HL-60 (cell line): ENCODE results near the gene LRRIQ4.

Experiments
- CTCF ChIP-seq: IDR thresholded peaks from one replicate; pipeline ENCODE4 v1.5.1; 2011; ENCODE audit warnings: low read length, control low read depth, inconsistent platforms; ENCODE audit not compliant: insufficient read depth
- POLR2AphosphoS5 ChIP-seq: IDR thresholded peaks from 2 replicates; pipeline ENCODE4 v1.6.1; 2012; ENCODE audit warnings: low read depth

GRCh38 chr3:169841171-169841570 is 28.5 kb downstream of the LRRIQ4 start:
- TF ChIP-seq CTCF (no peak), POLR2AphosphoS5 (no peak)
